Mucosa of descending colon (tissue), 3 donors: ENCODE measurements around the gene GABBR2. TPM values are rescaled to one million over a fixed set of nuclear protein-coding genes. Genes with fewer than 3 reads are reported as not detected.

Experiments
- ATAC-seq: fragments of 200-7000 bp; cut with Tn5 transposase; one replicate; pipeline ENCODE4 v1.9.1; 2020; ENCODE audit warnings: mild to moderate bottlenecking, moderate library complexity
- DNase-seq, 3 donors: peaks; one replicate each; pipeline ENCODE4 v3.0.0-alpha.2; 2020
- H3K36me3 ChIP-seq: fragments of 200-600 bp; one replicate; pipeline ENCODE4 v1.8.0; 2021; ENCODE audit warnings: low read depth, mild to moderate bottlenecking
- H3K4me1 ChIP-seq: fragments of 200-600 bp; one replicate; pipeline ENCODE4 v1.8.0; 2021; ENCODE audit warnings: low read depth, mild to moderate bottlenecking
- H3K4me3 ChIP-seq: fragments of 200-600 bp; one replicate; pipeline ENCODE4 v1.8.0; 2021; ENCODE audit warnings: mild to moderate bottlenecking
- H3K9me3 ChIP-seq: fragments of 200-600 bp; one replicate; pipeline ENCODE4 v1.8.0; 2021; ENCODE audit warnings: mild to moderate bottlenecking
- intact Hi-C, 2 donors: fragments of 100-400 bp; cut with DNase I in 1 of 2; cut with micrococcal nuclease in 1 of 2; formaldehyde crosslinking; loops; one replicate each; pipeline versions ENCODE4 v1.11.0 to v1.11.1; 2022; cut with DNase I, micrococcal nuclease
- total RNA-seq, 3 donors: library from RNA; stranded (reverse); fragmentation: NEBNext Ultra II Directional in 2 of 3; extraction: Animal tissue kit (Norgen Biotek cat#: 25700) in 2 of 3; gene quantifications; one replicate each; pipeline versions ENCODE4 v1.2.1 to v1.2.4, GENCODE V29; 2021 to 2023
- TF ChIP-seq, protein P1 (sequence below): fragments of 200-600 bp; IDR thresholded peaks from one replicate; pipeline ENCODE4 v1.8.0; 2022; ENCODE audit warnings: antibody characterized with exemption, mild to moderate bottlenecking
- donor health status: DM: no; HTN: no; CAD: no; lungs with moderate emphysema.
- donor health status: DM: no; HTN: no; CAD: no.
- donor health status: DM: no; HTN: yes; CAD: no.

Gene GABBR2
- total RNA-seq, 3 donors from 2014 or later = 0.35 TPM; not detected in 2

GRCh38 chr9:98391406-98391805 is 317.3 kb downstream of the GABBR2 start:
- H3K36me3 ChIP-seq = no peaks in the 10 kb centered on the region
- H3K4me1 ChIP-seq = no peaks in the 10 kb centered on the region
- DNase-seq = no peak
- no peaks in the 10 kb centered on the region for H3K9me3 ChIP-seq
- TF ChIP-seq, protein P1, sequence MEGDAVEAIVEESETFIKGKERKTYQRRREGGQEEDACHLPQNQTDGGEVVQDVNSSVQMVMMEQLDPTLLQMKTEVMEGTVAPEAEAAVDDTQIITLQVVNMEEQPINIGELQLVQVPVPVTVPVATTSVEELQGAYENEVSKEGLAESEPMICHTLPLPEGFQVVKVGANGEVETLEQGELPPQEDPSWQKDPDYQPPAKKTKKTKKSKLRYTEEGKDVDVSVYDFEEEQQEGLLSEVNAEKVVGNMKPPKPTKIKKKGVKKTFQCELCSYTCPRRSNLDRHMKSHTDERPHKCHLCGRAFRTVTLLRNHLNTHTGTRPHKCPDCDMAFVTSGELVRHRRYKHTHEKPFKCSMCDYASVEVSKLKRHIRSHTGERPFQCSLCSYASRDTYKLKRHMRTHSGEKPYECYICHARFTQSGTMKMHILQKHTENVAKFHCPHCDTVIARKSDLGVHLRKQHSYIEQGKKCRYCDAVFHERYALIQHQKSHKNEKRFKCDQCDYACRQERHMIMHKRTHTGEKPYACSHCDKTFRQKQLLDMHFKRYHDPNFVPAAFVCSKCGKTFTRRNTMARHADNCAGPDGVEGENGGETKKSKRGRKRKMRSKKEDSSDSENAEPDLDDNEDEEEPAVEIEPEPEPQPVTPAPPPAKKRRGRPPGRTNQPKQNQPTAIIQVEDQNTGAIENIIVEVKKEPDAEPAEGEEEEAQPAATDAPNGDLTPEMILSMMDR = no peak
- ATAC-seq = no peak
- intact Hi-C loops = no loop called here
- H3K4me3 ChIP-seq = no peak overlapping the region

- Histone ChIP-seq H3K4me1 (no peaks in the 10 kb centered on the region), H3K4me3 (no peak overlapping the region), H3K36me3 (no peaks in the 10 kb centered on the region), H3K9me3 (no peaks in the 10 kb centered on the region)
- DNase-seq = no peak
- no peak for ATAC-seq
- intact Hi-C loops = no loop called here
- TF ChIP-seq, protein P1 = no peak
Observed at GRCh38 chr9:98385751-98386150, 323.0 kb downstream of the GABBR2 start.

GRCh38 chr9:98383758-98384157 is 325.0 kb downstream of the GABBR2 start:
- Histone ChIP-seq H3K9me3 (no peaks in the 10 kb centered on the region), H3K4me1 (no peaks in the 10 kb centered on the region), H3K4me3 (no peak overlapping the region), H3K36me3 (no peaks in the 10 kb centered on the region)
- intact Hi-C loops = no loop called here
- no peak for ATAC-seq
- DNase-seq = no peak
- TF ChIP-seq, protein P1 = no peak

DNA sequence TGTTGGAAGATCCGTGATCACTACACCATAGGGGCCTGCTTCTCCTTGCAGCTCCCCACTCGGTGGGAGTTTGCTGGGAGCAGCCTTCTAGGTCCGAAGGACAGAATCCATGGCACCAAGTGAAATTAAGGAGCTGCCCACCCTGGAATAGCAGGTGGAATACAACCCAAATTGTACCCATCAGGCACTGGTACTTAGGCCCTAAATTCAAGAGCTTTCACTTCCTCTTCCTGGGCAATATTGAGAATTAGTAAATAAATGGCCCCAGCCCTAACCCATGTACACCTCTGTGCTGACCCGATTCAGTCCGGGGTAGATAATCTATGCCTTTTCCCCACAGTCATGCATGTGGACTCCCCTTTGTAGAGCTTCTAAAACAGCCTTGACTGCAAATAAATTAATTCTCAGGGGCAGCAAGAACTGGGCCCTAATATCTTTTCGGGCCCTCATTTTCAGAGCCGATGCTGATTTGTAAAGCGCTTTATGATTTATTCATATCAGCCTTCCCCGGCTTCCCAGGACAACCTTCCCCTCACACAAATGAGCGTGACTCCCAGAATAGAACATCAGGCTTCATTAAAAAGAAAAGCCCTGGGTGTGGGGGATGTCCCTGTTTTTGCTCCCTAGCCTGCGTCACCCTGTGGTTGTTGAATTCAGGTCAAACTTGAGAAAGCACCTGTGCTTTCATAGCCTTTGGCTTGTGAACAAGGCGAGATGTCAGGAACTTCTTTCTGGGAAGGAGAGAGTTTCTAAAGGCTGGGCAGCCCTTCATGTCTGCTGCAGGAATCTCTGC is 327.2 kb downstream of the GABBR2 start:
- ATAC-seq (no peak), DNase-seq (no peak)
- intact Hi-C loops = no loop called here
- no peaks in the 10 kb centered on the region for H3K9me3 ChIP-seq
- no peaks in the 10 kb centered on the region for H3K4me1 ChIP-seq
- no peak overlapping the region for H3K4me3 ChIP-seq
- no peaks in the 10 kb centered on the region for H3K36me3 ChIP-seq
- TF ChIP-seq, protein P1 = no peak

GRCh38 chr9:98380065-98380681 is 328.6 kb downstream of the GABBR2 start:
- TF ChIP-seq, protein P1 = no peak
- H3K4me1 ChIP-seq = no peaks in the 10 kb centered on the region
- peak; percentile 51 for ATAC-seq
- H3K9me3 ChIP-seq = no peaks in the 10 kb centered on the region
- no peaks in the 10 kb centered on the region for H3K36me3 ChIP-seq
- intact Hi-C loops = no loop called here
- H3K4me3 ChIP-seq = no peak overlapping the region
- DNase-seq = no peak
